Esophagus muscularis mucosa (tissue), 3 donors: ENCODE measurements around the gene HTD2.

ENCODE experiments used
- CTCF ChIP-seq, 3 experiments: fragments of 200-600 bp in 2 of 3; fragments of 450-650 bp in 1 of 3; sonication (generic) in 2 of 3; IDR thresholded peaks; one replicate each; pipeline ENCODE4 v1.5.1; 2017 to 2019; ENCODE audit warnings: antibody characterized with exemption in 3 of 3, mild to moderate bottlenecking in 2 of 3, moderate library complexity in 1 of 3
- POLR2A ChIP-seq: fragments of 450-650 bp; IDR thresholded peaks from one replicate; pipeline ENCODE4 v1.6.1; 2017; ENCODE audit warnings: antibody characterized with exemption, moderate library complexity, mild to moderate bottlenecking, low read depth

DNA sequence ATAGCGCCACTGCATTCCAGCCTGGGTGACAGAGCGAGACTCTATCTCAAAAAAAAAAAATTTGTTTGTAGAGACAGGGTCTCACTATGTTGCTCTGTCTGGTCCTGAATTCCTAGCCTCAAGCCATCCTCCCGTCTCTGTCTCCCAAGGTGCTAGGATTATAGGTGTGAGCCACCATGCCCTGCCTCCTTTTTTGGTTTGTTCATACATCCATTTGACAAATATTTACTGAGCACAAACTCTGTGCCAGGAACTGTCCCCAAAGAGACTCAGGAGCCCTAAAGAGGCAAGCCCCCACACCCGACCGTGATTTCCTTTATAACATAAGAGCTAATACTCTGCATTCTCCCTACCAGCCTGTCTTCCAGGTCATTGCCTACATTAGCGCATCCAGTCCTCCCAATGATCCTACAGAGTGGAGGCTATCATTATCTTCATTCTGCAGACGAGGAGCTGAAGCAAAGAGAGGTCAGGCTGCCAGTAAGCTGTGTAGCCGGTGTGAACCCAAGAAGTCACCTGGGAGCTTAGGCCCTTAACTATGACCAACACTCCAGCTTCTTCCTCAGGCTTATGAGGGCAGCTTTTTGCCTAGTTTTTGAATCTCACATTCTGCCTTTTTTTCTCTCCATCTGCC lies 20.1 kb downstream of the HTD2 start:
- TF ChIP-seq CTCF (IDR thresholded peaks at IDR 0.05) (no peak), POLR2A (no peak)
